PC-3 (cell line): ENCODE data around the gene PSKH1. TPM values are rescaled to one million over a fixed set of nuclear protein-coding genes. Genes with fewer than 3 reads are reported as not detected.
"Not testable (repeated sequence)": the region's sequence is repeated elsewhere in the genome, so short reads cannot be mapped to it uniquely, and the experiment has no call there.

Source experiments
- ATAC-seq: fragments of 200-7000 bp; cut with Tn5 transposase; 2 replicates; pipeline ENCODE4 v1.9.1; 2020; ENCODE audit warnings: mild to moderate bottlenecking, moderate library complexity
- BruUV-seq: library from RNA; stranded (reverse); fragments of 400-500 nt; replicated peaks from 2 replicates; lab custom pipeline; 2021; lab: Mats Ljungman, UMichigan
- CTCF ChIA-PET: fragments of 300-600 bp; sonication (Branson Sonifier 250); formaldehyde crosslinking; loops from one replicate; lab custom pipeline; 2022; ENCODE audit warnings: antibody characterized with exemption; lab: Charles Lee
- POLR2A ChIA-PET: fragments of 300-600 bp; sonication (Branson Sonifier 250); formaldehyde crosslinking; loops from one replicate; lab custom pipeline; 2022; ENCODE audit warnings: antibody characterized with exemption; ENCODE audit not compliant: unreplicated experiment; lab: Charles Lee
- DNase-seq: peaks from one replicate; pipeline ENCODE4 v3.0.0-alpha.2; 2015
- H2AFZ ChIP-seq: fragments of 300-600 bp; sonication (generic); 2 replicates; pipeline ENCODE4 v1.6.0; 2016; ENCODE audit warnings: antibody characterized with exemption, low read length
- H3F3A ChIP-seq: fragments of 300-600 bp; sonication (generic); one replicate; pipeline ENCODE4 v1.6.0; 2017; ENCODE audit warnings: antibody characterized with exemption, low read length, control low read depth, mild to moderate bottlenecking; ENCODE audit not compliant: unreplicated experiment
- H3K27ac ChIP-seq: fragments of 300-600 bp; sonication (generic); 2 replicates; pipeline ENCODE4 v1.5.1; 2016; ENCODE audit warnings: mild to moderate bottlenecking, low read length
- H3K27me3 ChIP-seq: fragments of 300-600 bp; sonication (generic); 2 replicates; pipeline ENCODE4 v1.6.1; 2016; ENCODE audit warnings: low read length, mixed read lengths
- H3K36me3 ChIP-seq: fragments of 300-600 bp; sonication (generic); 2 replicates; pipeline ENCODE4 v1.6.1; 2016; ENCODE audit warnings: low read depth, mixed run types, low read length, mixed read lengths
- H3K4me1 ChIP-seq: fragments of 300-600 bp; sonication (generic); 2 replicates; pipeline ENCODE4 v1.5.1; 2016; ENCODE audit warnings: low read length; ENCODE audit not compliant: insufficient read depth
- H3K4me2 ChIP-seq: fragments of 300-600 bp; sonication (generic); 2 replicates; pipeline ENCODE4 v1.6.0; 2016; ENCODE audit warnings: low read length
- H3K4me3 ChIP-seq: fragments of 300-600 bp; sonication (generic); 2 replicates; pipeline ENCODE4 v1.5.1; 2016; ENCODE audit warnings: mild to moderate bottlenecking, low read length, mixed read lengths
- H3K79me2 ChIP-seq: fragments of 300-600 bp; sonication (generic); 2 replicates; pipeline ENCODE4 v1.6.1; 2017; ENCODE audit warnings: low read length, mixed read lengths
- H3K9ac ChIP-seq: fragments of 300-600 bp; sonication (generic); 2 replicates; pipeline ENCODE4 v1.6.0; 2016; ENCODE audit warnings: mild to moderate bottlenecking, low read length
- H3K9me2 ChIP-seq: fragments of 300-600 bp; sonication (generic); replicated peaks from 2 replicates; pipeline ENCODE4 v1.6.1; 2016; ENCODE audit warnings: mixed run types, low read length, mixed read lengths
- H3K9me3 ChIP-seq: fragments of 300-600 bp; sonication (generic); 2 replicates; pipeline ENCODE4 v1.6.1; 2016; ENCODE audit warnings: low read length, mixed read lengths
- H4K20me1 ChIP-seq: fragments of 300-600 bp; sonication (generic); 2 replicates; pipeline ENCODE4 v1.6.1; 2016; ENCODE audit warnings: low read length, mixed read lengths
- CTCF ChIP-seq: fragments of 300-600 bp; sonication (generic); conservative IDR thresholded peaks from 2 replicates; pipeline ENCODE4 v1.5.1; 2017; ENCODE audit warnings: antibody characterized with exemption, low read depth, mild to moderate bottlenecking, low read length
- EZH2 ChIP-seq: fragments of 300-600 bp; sonication (generic); IDR thresholded peaks from one replicate; pipeline ENCODE4 v1.6.1; 2017; ENCODE audit warnings: antibody characterized with exemption, mild to moderate bottlenecking, low read length; ENCODE audit not compliant: unreplicated experiment
- EZH2phosphoT487 ChIP-seq: fragments of 300-600 bp; sonication (generic); IDR thresholded peaks from 2 replicates; pipeline ENCODE4 v1.6.1; 2018; ENCODE audit warnings: mild to moderate bottlenecking, antibody characterized with exemption, low read length, borderline replicate concordance
- intact Hi-C: fragments of 100-400 bp; cut with micrococcal nuclease; formaldehyde crosslinking; loops from 2 replicates; pipeline ENCODE4 v1.9.0; 2023
- total RNA-seq: library from RNA; depleted of rRNA; stranded (reverse); fragments of >200 nt; gene quantifications from 2 replicates; pipeline ENCODE4 v1.2.3, GENCODE V29; 2014

The PSKH1 gene
- total RNA-seq, 1 experiment from 2014 or later, result 6.6 TPM

- BruUV-seq, result no TSS peak
These were observed 78.1 kb downstream of the PSKH1 start for GRCh38 chr16:67971111-67971510.

GRCh38 chr16:67972285-67972684 is 79.2 kb downstream of the PSKH1 start:
- H3K9ac ChIP-seq, H3K4me3 ChIP-seq, intact Hi-C loops, DNase-seq, H3K27ac ChIP-seq, H3F3A ChIP-seq, H3K9me2 ChIP-seq, H3K27me3 ChIP-seq, H3K4me2 ChIP-seq, BruUV-seq, H3K9me3 ChIP-seq, CTCF ChIA-PET, H2AFZ ChIP-seq, H3K36me3 ChIP-seq, H4K20me1 ChIP-seq, H3K79me2 ChIP-seq, H3K4me1 ChIP-seq, ATAC-seq: not testable (repeated sequence)
- POLR2A ChIA-PET, result interaction anchor here (0.7 kb wide), 1 partner anchor 80 kb away, joined by 11 read pairs; no protein-coding TSS in a partner anchor

More at GRCh38 chr16:67971111-67971510, 78.1 kb downstream of the PSKH1 start:
- no peak overlapping the region for H3K27ac ChIP-seq
- no peaks in the 10 kb centered on the region for H3F3A ChIP-seq
- no peak overlapping the region for H3K4me3 ChIP-seq
- no peak overlapping the region for H3K9ac ChIP-seq
- peaks cover 17% of the 10 kb centered on the region for H3K4me1 ChIP-seq
- no peaks in the 10 kb centered on the region for H3K36me3 ChIP-seq
- no peak for DNase-seq
- intact Hi-C loops, result no loop called here
- no peaks in the 10 kb centered on the region for H3K9me2 ChIP-seq
- CTCF ChIA-PET, result no interaction called here
- no peak for ATAC-seq
- H3K4me2 ChIP-seq, result no peak overlapping the region
- H3K9me3 ChIP-seq, result no peaks in the 10 kb centered on the region
- TF ChIP-seq EZH2 (no peak), EZH2phosphoT487 (no peak), CTCF (no peak)
- H3K27me3 ChIP-seq, result no peaks in the 10 kb centered on the region
- peaks cover 20% of the 10 kb centered on the region for H3K79me2 ChIP-seq
- H2AFZ ChIP-seq, result no peak overlapping the region
- POLR2A ChIA-PET, result no interaction called here
- no peaks in the 10 kb centered on the region for H4K20me1 ChIP-seq

- POLR2A ChIA-PET, result no interaction called here
These were observed 82.5 kb downstream of the PSKH1 start for GRCh38 chr16:67975321-67976105.

More at GRCh38 chr16:67975321-67976105, 82.5 kb downstream of the PSKH1 start:
- Histone ChIP-seq H3K9me2 (no peaks in the 10 kb centered on the region), H2AFZ (no peak overlapping the region), H3F3A (no peaks in the 10 kb centered on the region), H3K36me3 (no peaks in the 10 kb centered on the region), H3K79me2 (no peaks in the 10 kb centered on the region), H3K4me2 (no peak overlapping the region), H3K9me3 (no peaks in the 10 kb centered on the region), H3K27ac (no peak overlapping the region), H3K27me3 (no peaks in the 10 kb centered on the region), H3K9ac (no peak overlapping the region), H3K4me3 (no peak overlapping the region), H3K4me1 (no peaks in the 10 kb centered on the region), H4K20me1 (no peaks in the 10 kb centered on the region)
- DNase-seq (no peak), ATAC-seq (no peak)
- no TSS peak for BruUV-seq
- CTCF ChIA-PET, result no interaction called here
- no peak for TF ChIP-seq CTCF
- intact Hi-C loops, result no loop called here
